Loucy (cell line): ENCODE measurements around the gene LVRN.

Experiments used
- H2AFZ ChIP-seq: fragments of 200-600 bp; sonication (generic); 2 replicates; pipeline ENCODE4 v1.6.0; 2016; ENCODE audit warnings: antibody characterized with exemption, mild to moderate bottlenecking, low read length, moderate library complexity
- H3F3A ChIP-seq: fragments of 200-600 bp; 2 replicates; pipeline ENCODE4 v1.6.0; 2016; ENCODE audit warnings: antibody characterized with exemption, low read depth, mild to moderate bottlenecking
- H3K27me3 ChIP-seq: fragments of 200-600 bp; sonication (generic); 2 replicates; pipeline ENCODE4 v1.6.1; 2014; ENCODE audit warnings: low read length, mild to moderate bottlenecking; ENCODE audit not compliant: insufficient read depth, poor library complexity, severe bottlenecking
- H3K36me3 ChIP-seq: fragments of 200-600 bp; sonication (generic); 2 replicates; pipeline ENCODE4 v1.6.1; 2016; ENCODE audit warnings: low read length; ENCODE audit not compliant: insufficient read depth
- H3K4me1 ChIP-seq: fragments of 200-600 bp; sonication (generic); 2 replicates; pipeline ENCODE4 v1.5.1; 2014; ENCODE audit warnings: low read length, mild to moderate bottlenecking; ENCODE audit not compliant: insufficient read depth, poor library complexity, severe bottlenecking
- H3K4me2 ChIP-seq: fragments of 200-600 bp; sonication (generic); 2 replicates; pipeline ENCODE4 v1.6.0; 2014; ENCODE audit warnings: antibody characterized with exemption, low read length, low read depth, mild to moderate bottlenecking; ENCODE audit not compliant: poor library complexity, severe bottlenecking
- H3K4me3 ChIP-seq: fragments of 200-600 bp; sonication (generic); 2 replicates; pipeline ENCODE4 v1.5.1; 2014; ENCODE audit warnings: low read length, mild to moderate bottlenecking, mixed read lengths; ENCODE audit not compliant: poor library complexity, severe bottlenecking
- H3K79me2 ChIP-seq: fragments of 200-600 bp; sonication (generic); 2 replicates; pipeline ENCODE4 v1.6.1; 2014; ENCODE audit warnings: low read length; ENCODE audit not compliant: insufficient read depth
- H3K9ac ChIP-seq: fragments of 200-600 bp; sonication (generic); 2 replicates; pipeline ENCODE4 v1.6.0; 2014; ENCODE audit warnings: mild to moderate bottlenecking, low read depth, low read length, moderate library complexity; ENCODE audit not compliant: poor library complexity, severe bottlenecking
- H3K9me2 ChIP-seq: fragments of 200-600 bp; sonication (generic); replicated peaks from 2 replicates; pipeline ENCODE4 v1.6.1; 2016; ENCODE audit warnings: low read depth, low read length, mixed read lengths
- H3K9me3 ChIP-seq: fragments of 200-600 bp; sonication (generic); 2 replicates; pipeline ENCODE4 v1.6.1; 2014; ENCODE audit warnings: mild to moderate bottlenecking, antibody characterized with exemption, low read length, low read depth; ENCODE audit not compliant: insufficient read depth
- H4K20me1 ChIP-seq: fragments of 200-600 bp; sonication (generic); 2 replicates; pipeline ENCODE4 v1.6.0; 2014; ENCODE audit warnings: antibody characterized with exemption, low read length, mild to moderate bottlenecking; ENCODE audit not compliant: insufficient read depth, poor library complexity, severe bottlenecking
- CTCF ChIP-seq: fragments of 200-600 bp; sonication (generic); conservative IDR thresholded peaks from 2 replicates; pipeline ENCODE4 v1.5.1; 2014; ENCODE audit warnings: mild to moderate bottlenecking, antibody characterized with exemption, low read length
- EZH2phosphoT487 ChIP-seq: fragments of 200-600 bp; IDR thresholded peaks from 2 replicates; pipeline ENCODE4 v1.6.1; 2018; ENCODE audit warnings: antibody characterized with exemption, mild to moderate bottlenecking, moderate library complexity, borderline replicate concordance

LVRN gene

GRCh38 chr5:115978779-115979178 is 16.5 kb downstream of the LVRN start:
- no peaks in the 10 kb centered on the region for H3K9me3 ChIP-seq
- H3K27me3 ChIP-seq = no peaks in the 10 kb centered on the region
- TF ChIP-seq EZH2phosphoT487 (no peak), CTCF (no peak)
- H3K9ac ChIP-seq = no peak overlapping the region
- H3K79me2 ChIP-seq = no peaks in the 10 kb centered on the region
- no peak overlapping the region for H2AFZ ChIP-seq
- no peak overlapping the region for H3K4me2 ChIP-seq
- H4K20me1 ChIP-seq = no peaks in the 10 kb centered on the region
- H3K9me2 ChIP-seq = no peaks in the 10 kb centered on the region
- no peaks in the 10 kb centered on the region for H3F3A ChIP-seq
- H3K4me1 ChIP-seq = no peaks in the 10 kb centered on the region
- no peaks in the 10 kb centered on the region for H3K36me3 ChIP-seq
- no peak overlapping the region for H3K4me3 ChIP-seq

- Histone ChIP-seq H3K9ac (no peak overlapping the region), H3K36me3 (no peaks in the 10 kb centered on the region), H3F3A (no peaks in the 10 kb centered on the region), H3K9me3 (no peaks in the 10 kb centered on the region), H3K4me1 (no peaks in the 10 kb centered on the region), H2AFZ (no peak overlapping the region), H3K4me3 (no peak overlapping the region), H3K79me2 (no peaks in the 10 kb centered on the region), H3K9me2 (no peaks in the 10 kb centered on the region), H4K20me1 (no peaks in the 10 kb centered on the region), H3K27me3 (no peaks in the 10 kb centered on the region), H3K4me2 (no peak overlapping the region)
- no peak for TF ChIP-seq EZH2phosphoT487
- TF ChIP-seq CTCF = no peak
These were observed 17.1 kb downstream of the LVRN start for GRCh38 chr5:115979201-115980041.

GRCh38 chr5:115983519-115983918 is 21.2 kb downstream of the LVRN start:
- Histone ChIP-seq H3K36me3 (no peaks in the 10 kb centered on the region), H3K4me3 (no peak overlapping the region), H3K79me2 (no peaks in the 10 kb centered on the region), H3K9me3 (no peaks in the 10 kb centered on the region), H3F3A (no peaks in the 10 kb centered on the region), H4K20me1 (no peaks in the 10 kb centered on the region), H2AFZ (no peak overlapping the region), H3K27me3 (no peaks in the 10 kb centered on the region), H3K4me2 (no peak overlapping the region), H3K9me2 (no peaks in the 10 kb centered on the region), H3K9ac (no peak overlapping the region), H3K4me1 (no peaks in the 10 kb centered on the region)
- TF ChIP-seq CTCF (no peak), EZH2phosphoT487 (no peak)
